Endodermal cell (in vitro differentiated cells): ENCODE data around the gene ZNG1B. TPM values are rescaled to one million over a fixed set of nuclear protein-coding genes. Genes with fewer than 3 reads are reported as not detected.
"Not testable (repeated sequence)": the region's sequence is repeated elsewhere in the genome, so short reads cannot be mapped to it uniquely, and the experiment has no call there.

Experiments used
- DNase-seq: peaks from one replicate; pipeline ENCODE4 v3.0.0-alpha.2; 2017
- H3K27ac ChIP-seq: 2 replicates; pipeline ENCODE4 v1.5.1; 2013; ENCODE audit warnings: mild to moderate bottlenecking, low read depth, low read length, moderate library complexity
- H3K27me3 ChIP-seq: 2 replicates; pipeline ENCODE4 v1.6.1; 2013; ENCODE audit warnings: mild to moderate bottlenecking, low read length, moderate library complexity; ENCODE audit not compliant: insufficient read depth, control insufficient read depth, poor library complexity, severe bottlenecking
- H3K36me3 ChIP-seq: 2 replicates; pipeline ENCODE4 v1.7.0; 2013; ENCODE audit warnings: mild to moderate bottlenecking, low read length, moderate library complexity; ENCODE audit not compliant: control insufficient read depth, insufficient read depth
- H3K4me1 ChIP-seq: one replicate; pipeline ENCODE4 v1.7.0; 2013; ENCODE audit warnings: low read length; ENCODE audit not compliant: control insufficient read depth, insufficient read depth
- H3K4me3 ChIP-seq: 2 replicates; pipeline ENCODE4 v1.5.1; 2013; ENCODE audit warnings: mild to moderate bottlenecking, low read length, moderate library complexity
- H3K9ac ChIP-seq: 2 replicates; pipeline ENCODE4 v1.6.1; 2013; ENCODE audit warnings: mild to moderate bottlenecking, low read length, moderate library complexity; ENCODE audit not compliant: poor library complexity, severe bottlenecking; ENCODE audit errors: extremely low read depth
- H3K9me3 ChIP-seq: 2 replicates; pipeline ENCODE4 v1.6.1; 2013; ENCODE audit warnings: mild to moderate bottlenecking, low read length, moderate library complexity; ENCODE audit not compliant: control insufficient read depth
- H3K27ac Mint-ChIP-seq: 2 replicates; pipeline ENCODE4 v1.8.0; 2020; ENCODE audit warnings: mixed read lengths
- H3K27me3 Mint-ChIP-seq: 2 replicates; pipeline ENCODE4 v1.8.0; 2021; ENCODE audit warnings: mild to moderate bottlenecking, mixed read lengths; ENCODE audit not compliant: insufficient read depth
- H3K36me3 Mint-ChIP-seq: 2 replicates; pipeline ENCODE4 v1.8.0; 2020; ENCODE audit warnings: low read depth, mixed read lengths
- H3K4me1 Mint-ChIP-seq: 2 replicates; pipeline ENCODE4 v1.8.0; 2020; ENCODE audit warnings: mixed read lengths
- H3K4me3 Mint-ChIP-seq: 2 replicates; pipeline ENCODE4 v1.8.0; 2020; ENCODE audit warnings: mild to moderate bottlenecking, moderate library complexity, mixed read lengths
- H3K9me3 Mint-ChIP-seq: 2 replicates; pipeline ENCODE4 v1.8.0; 2020; ENCODE audit warnings: mild to moderate bottlenecking, mixed read lengths
- WGBS, 2 experiments: methylation state at CpG; one replicate each; pipeline versions ENCODE4 v1.1.5 to v1.1.7; 2013; ENCODE audit warnings: missing lambda C conversion rate in 2 of 2, mixed read lengths in 1 of 2; ENCODE audit not compliant: insufficient coverage in 1 of 2, insufficient read length in 1 of 2; 5-methylcytosine and 5-hydroxymethylcytosine counted together
- total RNA-seq, 2 donors: library from RNA; stranded (reverse); fragmentation: NEBNext Ultra II Directional in 1 of 2; extraction: Animal tissue kit (Norgen Biotek cat#: 25700) in 1 of 2; gene quantifications; 2 replicates in 1 of 2; 3 replicates in 1 of 2; pipeline ENCODE4 v1.2.1, GENCODE V29; 2021

ZNG1B gene
- total RNA-seq, 2 donors from 2014 or later = 40.9 to 47.2 TPM

DNA sequence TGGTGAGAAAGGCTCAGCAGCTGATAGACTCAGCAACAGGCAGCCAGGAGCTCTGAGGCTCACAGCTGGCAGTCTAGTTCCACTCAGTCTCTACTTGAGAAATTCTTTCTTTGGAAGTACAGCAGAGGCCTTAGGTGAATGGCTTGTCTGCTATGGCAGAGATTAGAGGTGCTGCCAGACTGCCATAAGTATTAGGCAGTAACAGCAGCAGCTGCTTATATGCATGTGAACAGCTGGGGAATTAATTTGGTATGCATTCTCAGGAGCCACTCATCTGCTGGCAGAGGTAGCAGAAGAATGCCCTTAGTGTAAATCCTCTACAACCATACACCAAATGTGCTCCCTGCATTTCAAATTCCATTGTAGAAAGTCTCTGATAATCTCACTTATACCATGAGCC lies 28.3 kb downstream of the ZNG1B start:
- not testable (repeated sequence) for H3K27me3 Mint-ChIP-seq, H3K4me1 ChIP-seq, H3K27me3 ChIP-seq, H3K27ac Mint-ChIP-seq, H3K9me3 Mint-ChIP-seq, DNase-seq, H3K4me3 ChIP-seq, H3K9ac ChIP-seq, H3K27ac ChIP-seq, H3K36me3 ChIP-seq, H3K4me3 Mint-ChIP-seq, H3K9me3 ChIP-seq, H3K36me3 Mint-ChIP-seq, H3K4me1 Mint-ChIP-seq

DNA sequence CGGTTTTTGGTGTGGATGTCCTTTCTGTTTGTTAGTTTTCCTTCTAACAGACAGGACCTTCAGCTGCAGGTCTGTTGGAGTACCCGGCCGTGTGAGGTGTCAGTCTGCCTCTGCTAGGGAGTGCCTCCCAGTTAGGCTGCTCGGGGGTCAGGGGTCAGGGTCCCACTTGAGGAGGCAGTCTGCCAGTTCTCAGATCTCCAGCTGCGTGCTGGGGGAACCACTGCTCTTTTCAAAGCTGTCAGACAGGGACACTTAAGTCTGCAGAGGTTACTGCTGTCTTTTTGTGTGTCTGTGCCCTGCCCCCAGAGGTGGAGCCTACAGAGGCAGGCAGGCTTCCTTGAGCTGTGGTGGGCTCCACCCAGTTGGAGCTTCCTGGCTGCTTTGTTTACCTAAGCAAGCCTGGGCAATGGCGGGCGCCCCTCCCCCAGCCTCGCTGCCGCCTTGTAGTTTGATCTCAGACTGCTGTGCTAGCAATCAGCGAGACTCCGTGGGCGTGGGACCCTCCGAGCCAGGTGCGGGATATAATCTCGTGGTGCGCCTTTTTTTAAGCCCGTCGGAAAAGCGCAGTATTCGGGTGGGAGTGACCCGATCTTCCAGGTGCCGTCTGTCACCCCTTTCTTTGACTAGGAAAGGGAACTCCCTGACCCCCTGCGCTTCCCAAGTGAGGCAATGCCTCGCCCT lies 39.3 kb downstream of the ZNG1B start:
- H3K4me3 ChIP-seq, H3K9ac ChIP-seq, H3K36me3 ChIP-seq, H3K27ac Mint-ChIP-seq, H3K27me3 ChIP-seq, H3K9me3 ChIP-seq, H3K27ac ChIP-seq, H3K27me3 Mint-ChIP-seq, H3K4me1 ChIP-seq, H3K4me1 Mint-ChIP-seq, H3K9me3 Mint-ChIP-seq: not testable (repeated sequence)
- peak; percentile 61 for DNase-seq
- Mint-ChIP-seq H3K36me3 (peaks cover 19% of the 10 kb centered on the region), H3K4me3 (peak overlapping the region; percentile 47)
- 33 to 72% methylated on average over 1 to 13 of the region's 24 CpGs for WGBS, 2 experiments

DNA sequence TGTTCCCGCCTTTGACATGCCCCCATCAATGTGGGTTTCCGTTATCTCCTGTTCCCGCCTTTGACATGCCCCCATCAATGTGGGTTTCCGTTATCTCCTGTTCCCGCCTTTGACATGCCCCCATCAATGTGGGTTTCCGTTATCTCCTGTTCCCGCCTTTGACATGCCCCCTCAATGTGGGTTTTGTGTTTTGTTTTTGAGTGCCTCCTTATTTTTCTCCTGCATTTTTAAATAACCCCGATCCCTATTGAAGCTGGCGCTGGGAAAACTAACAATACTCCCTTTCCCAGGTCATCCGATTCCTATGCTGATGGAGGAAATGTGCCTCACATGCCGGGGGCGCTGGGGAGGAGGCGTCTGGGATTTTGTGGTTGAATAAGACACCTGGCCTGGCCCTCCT lies 59.0 kb downstream of the ZNG1B start:
- not testable (repeated sequence) for H3K27ac ChIP-seq, H3K9ac ChIP-seq, H3K36me3 Mint-ChIP-seq, H3K27ac Mint-ChIP-seq, H3K4me1 ChIP-seq, H3K4me3 Mint-ChIP-seq, H3K9me3 ChIP-seq, H3K9me3 Mint-ChIP-seq, DNase-seq, H3K4me1 Mint-ChIP-seq, H3K36me3 ChIP-seq, H3K4me3 ChIP-seq
- 88% methylated on average over 9 of the region's 13 CpGs; no CpG with 5 or more reads in 1 of the 2 experiments for WGBS, 2 experiments
- H3K27me3 ChIP-seq = peaks cover 23% of the 10 kb centered on the region
- peaks cover 36% of the 10 kb centered on the region for H3K27me3 Mint-ChIP-seq

- not testable (repeated sequence) for DNase-seq, H3K9ac ChIP-seq, H3K9me3 ChIP-seq, H3K4me1 Mint-ChIP-seq, H3K36me3 Mint-ChIP-seq, H3K4me1 ChIP-seq, H3K27ac ChIP-seq, H3K27ac Mint-ChIP-seq, H3K9me3 Mint-ChIP-seq, H3K36me3 ChIP-seq, H3K4me3 ChIP-seq
- Mint-ChIP-seq H3K27me3 (peaks cover 51% of the 10 kb centered on the region), H3K4me3 (peak within 1 kb of the TSS; percentile 19)
- H3K27me3 ChIP-seq = peaks cover 40% of the 10 kb centered on the region
- WGBS, 2 experiments = 22% methylated on average over 1 of the region's 4 CpGs; no CpG with 5 or more reads in 1 of the 2 experiments
Observed at GRCh38 chr2:113498365-113498764, 60.9 kb downstream of the ZNG1B start, which contains the start of gene FOXD4L1. FOXD4L1 (plus strand) TSS chr2:113498665; CDS start chr2:113499257, 592 bp downstream.

GRCh38 chr2:113499019-113499885 lies 61.8 kb downstream of the ZNG1B start:
- not testable (repeated sequence) for H3K9me3 Mint-ChIP-seq, H3K9ac ChIP-seq, H3K36me3 ChIP-seq, H3K27ac ChIP-seq, H3K36me3 Mint-ChIP-seq, H3K4me3 ChIP-seq, H3K9me3 ChIP-seq, H3K4me1 Mint-ChIP-seq, H3K27ac Mint-ChIP-seq, H3K4me1 ChIP-seq
- DNase-seq = peak; percentile 54
- peaks cover 58% of the 10 kb centered on the region for H3K27me3 Mint-ChIP-seq
- 0 to 5% methylated on average over 6 to 31 of the region's 62 CpGs for WGBS, 2 experiments
- peaks cover 49% of the 10 kb centered on the region for H3K27me3 ChIP-seq
- H3K4me3 Mint-ChIP-seq = peak overlapping the region; percentile 19

- H3K4me3 Mint-ChIP-seq, H3K4me3 ChIP-seq, H3K4me1 ChIP-seq, H3K36me3 ChIP-seq, H3K27ac Mint-ChIP-seq, H3K36me3 Mint-ChIP-seq, DNase-seq, H3K27ac ChIP-seq, H3K4me1 Mint-ChIP-seq, H3K9me3 ChIP-seq, H3K9ac ChIP-seq, H3K9me3 Mint-ChIP-seq: not testable (repeated sequence)
- H3K27me3 ChIP-seq = peaks cover 55% of the 10 kb centered on the region
- 3% methylated on average over 41 of the region's 56 CpGs; no CpG with 5 or more reads in 1 of the 2 experiments for WGBS, 2 experiments
- H3K27me3 Mint-ChIP-seq = peaks cover 63% of the 10 kb centered on the region
Observed at GRCh38 chr2:113499886-113500722, 62.6 kb downstream of the ZNG1B start.
